GM12878 (cell line): ENCODE measurements around the gene FGD5. TPM values are rescaled to one million over a fixed set of nuclear protein-coding genes. Genes with fewer than 3 reads are reported as not detected.
A peak's percentile ranks its signal among the peaks of the same experiment; 100 is the strongest.

Experiments used
- ATAC-seq: fragments of 200-7000 bp; cut with Tn5 transposase; 3 replicates; pipeline ENCODE4 v1.9.1; 2020; ENCODE audit warnings: mild to moderate bottlenecking, moderate library complexity
- BruUV-seq: library from RNA; stranded (reverse); fragments of 400-500 nt; replicated peaks from 2 replicates; lab custom pipeline; 2021; lab: Mats Ljungman, UMichigan
- CTCF ChIA-PET: fragments of 300-600 bp; sonication (Branson Sonifier 250); formaldehyde crosslinking; extraction: SDS; loops from one replicate; lab custom pipeline; 2021; ENCODE audit warnings: inconsistent platforms; lab: Yijun Ruan, JAX
- POLR2A ChIA-PET: fragments of 350-600 bp; formaldehyde crosslinking; extraction: SDS; loops from one replicate; lab custom pipeline; 2021; ENCODE audit warnings: inconsistent platforms; lab: Charles Lee
- RAD21 ChIA-PET: fragments of 300-600 bp; sonication (Branson Sonifier 250); formaldehyde crosslinking; loops from one replicate; lab custom pipeline; 2023; ENCODE audit warnings: antibody characterized with exemption; ENCODE audit not compliant: unreplicated experiment; lab: Charles Lee
- SMC1A ChIA-PET: fragments of 300-600 bp; sonication (Branson Sonifier 250); formaldehyde crosslinking; loops from one replicate; lab custom pipeline; 2023; ENCODE audit not compliant: unreplicated experiment, uncharacterized antibody; lab: Charles Lee
- DNase-seq: peaks from one replicate; pipeline ENCODE4 v3.0.0-alpha.2; 2011; ENCODE audit warnings: low read depth, low spot score
- FAIRE-seq: peaks from 3 replicates; lab custom pipeline; 2011; peaks lifted over from hg19 to GRCh38; lab: Jason Lieb, UNC
- H2AFZ ChIP-seq: 2 replicates; pipeline ENCODE4 v1.6.0; 2011; ENCODE audit warnings: low read depth, low read length, control low read depth; ENCODE audit not compliant: control insufficient read depth
- H3K27ac ChIP-seq: 2 replicates; pipeline ENCODE4 v1.5.1; 2011; ENCODE audit warnings: control low read depth; ENCODE audit not compliant: control insufficient read depth, insufficient read depth
- H3K27me3 ChIP-seq, 2 experiments: replicated peaks in 1 of 2; 2 replicates each; pipeline versions ENCODE4 v1.6.0 to v1.6.1; 2011; ENCODE audit warnings: low read length in 1 of 2; ENCODE audit not compliant: control insufficient read depth in 2 of 2, insufficient read depth in 2 of 2
- H3K36me3 ChIP-seq, 2 experiments: 2 replicates each; pipeline ENCODE4 v1.5.1; 2011; ENCODE audit warnings: low read length in 1 of 2; ENCODE audit not compliant: control insufficient read depth in 2 of 2, insufficient read depth in 2 of 2
- H3K4me1 ChIP-seq: 2 replicates; pipeline ENCODE4 v1.6.1; 2011; ENCODE audit warnings: mild to moderate bottlenecking, low read length, moderate library complexity, mixed read lengths; ENCODE audit not compliant: control insufficient read depth, insufficient read depth
- H3K4me2 ChIP-seq: 2 replicates; pipeline ENCODE4 v1.6.0; 2011; ENCODE audit warnings: control low read depth; ENCODE audit not compliant: control insufficient read depth, insufficient read depth
- H3K4me3 ChIP-seq: fragments of 200-600 bp; sonication (generic); 2 replicates; pipeline ENCODE4 v1.5.1; 2016
- H3K79me2 ChIP-seq: 2 replicates; pipeline ENCODE4 v1.6.0; 2011; ENCODE audit warnings: low read length; ENCODE audit not compliant: control insufficient read depth, insufficient read depth
- H3K9ac ChIP-seq: 2 replicates; pipeline ENCODE4 v1.8.0; 2011; ENCODE audit warnings: low read length, control low read depth, mixed read lengths; ENCODE audit not compliant: control insufficient read depth, insufficient read depth
- H3K9me3 ChIP-seq: replicated peaks from 3 replicates; pipeline ENCODE4 v1.5.1; 2011; ENCODE audit warnings: mild to moderate bottlenecking, low read length; ENCODE audit not compliant: control insufficient read depth, insufficient read depth
- H4K20me1 ChIP-seq: 2 replicates; pipeline ENCODE4 v1.6.0; 2011; ENCODE audit not compliant: control insufficient read depth, insufficient read depth
- BMI1 ChIP-seq: fragments of 450-650 bp; IDR thresholded peaks from 2 replicates; pipeline ENCODE4 v1.6.1; 2016; ENCODE audit warnings: mild to moderate bottlenecking, moderate library complexity, borderline replicate concordance
- FOXM1 ChIP-seq: IDR thresholded peaks from 2 replicates; pipeline ENCODE4 v1.6.1; 2012; ENCODE audit warnings: low read depth, mild to moderate bottlenecking, inconsistent platforms, low read length, moderate library complexity
- GATAD2B ChIP-seq: fragments of 450-650 bp; conservative IDR thresholded peaks from 2 replicates; pipeline ENCODE4 v1.6.1; 2017; ENCODE audit warnings: low read depth, mild to moderate bottlenecking, moderate library complexity
- IRF5 ChIP-seq: fragments of 450-650 bp; IDR thresholded peaks from 2 replicates; pipeline ENCODE4 v1.6.1; 2017; ENCODE audit warnings: borderline replicate concordance
- JUNB ChIP-seq: IDR thresholded peaks from 2 replicates; pipeline ENCODE4 v1.6.1; 2016; ENCODE audit warnings: antibody characterized with exemption, mild to moderate bottlenecking
- KDM1A ChIP-seq: fragments of 200-600 bp; sonication (generic); IDR thresholded peaks from 2 replicates; pipeline ENCODE4 v1.6.1; 2016; ENCODE audit warnings: borderline replicate concordance
- MTA3 ChIP-seq: IDR thresholded peaks from 2 replicates; pipeline ENCODE4 v1.6.1; 2012; ENCODE audit warnings: low read length, inconsistent platforms, borderline replicate concordance
- MYC ChIP-seq: IDR thresholded peaks from 2 replicates; pipeline ENCODE4 v1.6.1; 2011; ENCODE audit warnings: mild to moderate bottlenecking, low read length, moderate library complexity, inconsistent platforms; ENCODE audit not compliant: insufficient read depth, insufficient replicate concordance, insufficient read length, severe bottlenecking
- NFYA ChIP-seq: IDR thresholded peaks from 2 replicates; pipeline ENCODE4 v1.6.1; 2011; ENCODE audit warnings: low read depth, mild to moderate bottlenecking, low read length, improper control_type of control experiment, borderline replicate concordance
- SPI1 ChIP-seq: IDR thresholded peaks from 2 replicates; pipeline ENCODE4 v1.6.1; 2011; ENCODE audit warnings: low read depth, mild to moderate bottlenecking, low read length, moderate library complexity, borderline replicate concordance; ENCODE audit not compliant: insufficient read depth
- SREBF1 ChIP-seq: IDR thresholded peaks from 2 replicates; pipeline ENCODE4 v1.6.1; 2012; ENCODE audit warnings: mild to moderate bottlenecking, low read length
- SREBF2 ChIP-seq: IDR thresholded peaks from 2 replicates; pipeline ENCODE4 v1.6.1; 2012; ENCODE audit warnings: mild to moderate bottlenecking, low read length
- SUZ12 ChIP-seq: fragments of 200-600 bp; sonication (generic); IDR thresholded peaks from one replicate; pipeline ENCODE4 v1.6.1; 2018; ENCODE audit warnings: antibody characterized with exemption, mild to moderate bottlenecking; ENCODE audit not compliant: unreplicated experiment
- TAF1 ChIP-seq: IDR thresholded peaks from 2 replicates; pipeline ENCODE4 v1.6.1; 2011; ENCODE audit warnings: mild to moderate bottlenecking, low read depth, low read length, borderline replicate concordance
- ZNF274 ChIP-seq: IDR thresholded peaks from one replicate; pipeline ENCODE4 v1.8.0; 2011; ENCODE audit not compliant: insufficient read length, insufficient read depth
- WGBS: methylation state at CpG from one replicate; pipeline ENCODE4 v1.1.6; 2016; ENCODE audit warnings: low lambda C conversion rate; ENCODE audit not compliant: insufficient replicate concordance, insufficient coverage; ENCODE audit errors: missing lambda C conversion rate; 5-methylcytosine and 5-hydroxymethylcytosine counted together
- in situ Hi-C: fragments of 300-500 bp; cut with MboI; formaldehyde crosslinking; loops from 9 replicates; pipeline ENCODE4 v1.14.3; 2018; ENCODE audit warnings: mixed read lengths
- intact Hi-C: fragments of 100-400 bp; cut with micrococcal nuclease; formaldehyde crosslinking; loops from one replicate; pipeline ENCODE4 v1.14.2; 2022; ENCODE audit not compliant: unreplicated experiment
- polyA plus RNA-seq, 11 experiments: library from polyadenylated mRNA; depleted of rRNA in 4 of 11; unstranded in 6 of 11; stranded (reverse) in 5 of 11; fragments of >200 nt; fragmentation: Nextera tagmentation in 4 of 11; fragmentation: Illumina TruSeq in 1 of 11; extraction: Ambion mirVana in 4 of 11; extraction: Trizol in 1 of 11; gene quantifications; 1 replicate in 1 of 11; 2 replicates in 10 of 11; pipeline versions ENCODE4 v1.2.1 to v1.2.3, GENCODE V29; 2011 to 2016; ENCODE audit warnings: inconsistent platforms in 2 of 11, missing spikeins in 2 of 11, low read depth in 1 of 11
- total RNA-seq, 4 experiments: library from RNA; depleted of rRNA in 3 of 4; stranded (reverse); fragments of >200 nt in 3 of 4; fragmentation: Illumina TruSeq in 1 of 4; extraction: Trizol in 1 of 4; gene quantifications; 2 replicates each; pipeline versions ENCODE4 v1.2.1 to v1.2.3, GENCODE V29; 2013 to 2021

Gene FGD5
- total and polyA plus RNA-seq, 10 of the 15 experiments (the other 5 are each of a cell fraction or from before 2014, with no cell fraction given), result 0.03 to 0.13 (median 0.11) TPM; not detected in 3

- Histone ChIP-seq H3K9me3 (no peaks in the 10 kb centered on the region), H3K4me2 (peak overlapping the region; percentile 82), H3K79me2 (peaks cover 54% of the 10 kb centered on the region), H3K27me3 (no peaks in the 10 kb centered on the region), H3K36me3 (peaks cover 0 to 6% of the 10 kb centered on the region in 2 experiments), H3K9ac (peak overlapping the region; percentile 97), H3K27ac (peak overlapping the region; percentile 98), H4K20me1 (no peaks in the 10 kb centered on the region), H2AFZ (peak overlapping the region; percentile 77), H3K4me3 (peak overlapping the region; percentile 72), H3K4me1 (peaks cover 3% of the 10 kb centered on the region)
- in situ Hi-C loops, result no loop called here
- no peak for ATAC-seq
- ChIA-PET RAD21 (interaction anchor here (0.7 to 2.0 kb wide), 8 partner anchors 10 to 152 kb away, joined by 3 to 8 read pairs (median 4); partner anchors contain the start of gene RBSN), CTCF (interaction anchor here (0.6 to 1.3 kb wide), 4 partner anchors 20 to 166 kb away, joined by 3 to 4 read pairs (median 4); no protein-coding TSS in a partner anchor), POLR2A (interaction anchor here (0.5 to 2.5 kb wide), 7 partner anchors 9 to 437 kb away, joined by 3 to 10 read pairs (median 3); no protein-coding TSS in a partner anchor), SMC1A (interaction anchor here (0.7 to 2.6 kb wide), 7 partner anchors 10 to 151 kb away, joined by 3 to 15 read pairs (median 4); no protein-coding TSS in a partner anchor)
- TF ChIP-seq ZNF274 (no peak), GATAD2B (no peak), KDM1A (no peak), BMI1 (no peak)
- 4% methylated on average over 8 of the region's 8 CpGs for WGBS
- no peak for DNase-seq
- no TSS peak for BruUV-seq
- FAIRE-seq, result no peak
- intact Hi-C loops, result loop anchor here (5.0 kb wide), 2 partner anchors 106 to 121 kb away; partner anchors contain the start of gene MRPS25
These were observed 128.0 kb downstream of the FGD5 start for GRCh38 chr3:14946739-14947099.

- in situ Hi-C loops, result no loop called here
- ATAC-seq (peak; percentile 69), FAIRE-seq (no peak), DNase-seq (no peak)
- ChIA-PET SMC1A (interaction anchor here (0.7 to 2.6 kb wide), 7 partner anchors 9 to 150 kb away, joined by 3 to 15 read pairs (median 4); no protein-coding TSS in a partner anchor), RAD21 (interaction anchor here (0.7 to 2.0 kb wide), 8 partner anchors 9 to 151 kb away, joined by 3 to 8 read pairs (median 4); partner anchors contain the start of gene RBSN), CTCF (interaction anchor here (0.6 to 1.3 kb wide), 3 partner anchors 21 to 166 kb away, joined by 4 read pairs; no protein-coding TSS in a partner anchor), POLR2A (interaction anchor here (0.5 to 2.5 kb wide), 6 partner anchors 9 to 437 kb away, joined by 3 to 10 read pairs (median 4); no protein-coding TSS in a partner anchor)
- no TSS peak for BruUV-seq
- H4K20me1 ChIP-seq, result no peaks in the 10 kb centered on the region
- peak within 1 kb of the TSS; percentile 84 for H2AFZ ChIP-seq
- peaks cover 0 to 6% of the 10 kb centered on the region in 2 experiments for H3K36me3 ChIP-seq
- no peaks in the 10 kb centered on the region for H3K27me3 ChIP-seq
- peak within 1 kb of the TSS; percentile 82 for H3K4me2 ChIP-seq
- peak within 1 kb of the TSS; percentile 97 for H3K9ac ChIP-seq
- intact Hi-C loops, result loop anchor here (5.0 kb wide), 2 partner anchors 105 to 120 kb away; partner anchors contain the start of gene MRPS25
- no peaks in the 10 kb centered on the region for H3K9me3 ChIP-seq
- peaks cover 59% of the 10 kb centered on the region for H3K79me2 ChIP-seq
- peak within 1 kb of the TSS; percentile 98 for H3K27ac ChIP-seq
- peak within 1 kb of the TSS; percentile 72 for H3K4me3 ChIP-seq
- peaks cover 3% of the 10 kb centered on the region for H3K4me1 ChIP-seq
- WGBS, result 1% methylated on average over 42 of the region's 108 CpGs
- TF ChIP-seq TAF1, result peak; percentile 77; the same call in 1 of the 2 replicates
- TF ChIP-seq SUZ12, result no peak
- TF ChIP-seq IRF5, result no peak
- TF ChIP-seq MYC, result no peak
- TF ChIP-seq FOXM1, result no peak
- no peak for TF ChIP-seq NFYA
- no peak for TF ChIP-seq SPI1
- TF ChIP-seq SREBF1, result no peak
- no peak for TF ChIP-seq MTA3
- no peak for TF ChIP-seq SREBF2
- TF ChIP-seq JUNB, result no peak
These were observed 128.5 kb downstream of the FGD5 start, which contains the start of gene NR2C2 for GRCh38 chr3:14947100-14947885. Gene NR2C2, plus strand, starts transcription at chr3:14947583. Its CDS starts 56,332 bp downstream, at chr3:15003915.
